Measurements from ENCODE around the gene GAS5. TPM values are rescaled to one million over a fixed set of nuclear protein-coding genes. Genes with fewer than 3 reads are reported as not detected.
"Not testable (repeated sequence)": the region's sequence is repeated elsewhere in the genome, so short reads cannot be mapped to it uniquely, and the experiment has no call there.

The GAS5 gene
- total RNA-seq, 1 donor from 2014 or later: 352 TPM

DNA sequence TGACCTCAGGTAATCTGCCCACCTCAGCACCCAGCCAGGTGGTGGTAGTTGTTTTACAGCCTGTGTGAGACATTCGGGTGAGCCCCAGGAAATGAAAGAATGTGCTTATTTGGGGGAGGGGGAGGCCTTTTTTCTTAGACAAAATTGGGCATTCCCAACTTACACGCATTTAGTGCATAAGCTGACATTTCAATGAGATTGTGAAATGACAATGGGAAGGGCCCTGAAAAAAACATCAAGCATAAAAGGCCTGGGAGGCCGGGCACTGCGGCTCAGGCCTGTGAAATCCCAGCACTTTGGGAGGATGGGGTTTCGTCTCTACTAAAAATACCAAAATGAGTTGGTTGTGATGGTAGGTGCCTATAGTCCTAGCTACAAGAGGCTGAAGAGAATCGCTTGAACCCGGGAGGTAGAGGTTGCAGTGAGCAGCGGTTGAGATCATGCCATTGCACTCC lies 5.0 kb downstream of the GAS5 start:
- TF ChIP-seq CTCF (IDR thresholded peaks at IDR 0.05; ENCODE audit: unreplicated experiment): no peak
- Mint-ChIP-seq H3K27me3 (no peaks in the 10 kb centered on the region), H3K4me3 (ENCODE audit: low read depth) (no peak overlapping the region), H3K4me1 (ENCODE audit: low read depth) (peaks cover 26% of the 10 kb centered on the region), H3K27ac (peak overlapping the region; percentile 91), H3K9me3 (ENCODE audit: low read depth) (no peaks in the 10 kb centered on the region), H3K36me3 (ENCODE audit: insufficient read depth) (peaks cover 42% of the 10 kb centered on the region)
- DNase-seq (ENCODE audit: low spot score, unreplicated experiment): no peak

DNA sequence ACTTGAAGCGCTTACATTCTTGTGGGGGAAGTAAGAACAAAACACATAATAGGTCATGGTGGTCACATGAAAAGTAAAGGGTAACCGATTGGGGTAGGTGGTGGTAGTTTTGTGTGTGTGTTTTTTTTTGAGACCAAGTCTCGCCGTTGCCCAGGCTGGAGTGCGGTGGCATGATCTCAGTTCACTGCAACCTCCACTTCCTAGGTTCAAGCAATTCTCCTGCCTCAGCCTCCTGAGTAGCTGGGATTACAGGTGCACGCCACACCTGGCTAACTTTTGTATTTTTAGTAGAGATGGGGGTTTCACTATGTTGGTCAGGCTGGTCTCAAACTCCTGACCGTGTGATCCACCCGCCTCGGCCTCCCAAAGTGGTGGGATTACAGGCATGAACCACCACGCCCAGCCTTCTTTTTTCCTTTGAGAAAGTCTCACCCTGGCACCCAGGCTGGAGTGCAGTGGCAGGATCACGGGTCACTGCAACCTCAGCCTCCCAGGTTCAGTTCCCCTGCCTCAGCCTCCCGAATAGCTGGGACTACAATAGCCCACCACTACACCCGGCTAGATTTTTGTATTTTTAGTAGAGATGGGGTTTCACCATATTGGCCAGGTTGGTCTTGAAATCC lies 5.5 kb downstream of the GAS5 start:
- H3K27me3 Mint-ChIP-seq; DNase-seq (ENCODE audit: low spot score, unreplicated experiment); H3K4me3 Mint-ChIP-seq (ENCODE audit: low read depth); H3K9me3 Mint-ChIP-seq (ENCODE audit: low read depth): not testable (repeated sequence)
- Mint-ChIP-seq H3K27ac (peak overlapping the region; percentile 91), H3K4me1 (ENCODE audit: low read depth) (peaks cover 26% of the 10 kb centered on the region), H3K36me3 (ENCODE audit: insufficient read depth) (peaks cover 44% of the 10 kb centered on the region)

DNA sequence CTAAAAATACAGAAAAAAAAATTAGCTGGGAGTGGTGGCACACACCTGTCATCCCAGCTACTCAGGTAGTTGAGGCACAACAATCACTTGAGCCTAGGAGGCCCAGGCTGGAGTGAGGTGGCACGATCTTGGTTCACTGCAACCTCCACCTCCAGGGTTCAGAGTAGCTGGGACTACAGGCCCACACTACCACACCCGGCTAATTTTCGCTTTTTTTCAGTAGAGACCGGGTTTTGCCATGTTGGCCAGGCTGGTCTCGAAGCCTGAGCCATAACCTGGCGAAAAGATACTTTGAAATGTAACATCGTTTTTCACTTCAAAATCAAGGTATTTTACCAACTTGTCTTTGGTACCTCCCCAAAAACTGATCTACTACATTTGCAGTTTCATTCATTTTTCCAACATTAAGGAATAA lies 6.1 kb downstream of the GAS5 start:
- DNase-seq (ENCODE audit: low spot score, unreplicated experiment): no peak
- peak overlapping the region; percentile 91 for H3K27ac Mint-ChIP-seq
- peaks cover 24% of the 10 kb centered on the region for H3K4me1 Mint-ChIP-seq (ENCODE audit: low read depth)
- no peaks in the 10 kb centered on the region for H3K27me3 Mint-ChIP-seq
- no peak for TF ChIP-seq CTCF (IDR thresholded peaks at IDR 0.05; ENCODE audit: unreplicated experiment)
- no peaks in the 10 kb centered on the region for H3K9me3 Mint-ChIP-seq (ENCODE audit: low read depth)
- peaks cover 42% of the 10 kb centered on the region for H3K36me3 Mint-ChIP-seq (ENCODE audit: insufficient read depth)
- H3K4me3 Mint-ChIP-seq (ENCODE audit: low read depth): no peak overlapping the region

DNA sequence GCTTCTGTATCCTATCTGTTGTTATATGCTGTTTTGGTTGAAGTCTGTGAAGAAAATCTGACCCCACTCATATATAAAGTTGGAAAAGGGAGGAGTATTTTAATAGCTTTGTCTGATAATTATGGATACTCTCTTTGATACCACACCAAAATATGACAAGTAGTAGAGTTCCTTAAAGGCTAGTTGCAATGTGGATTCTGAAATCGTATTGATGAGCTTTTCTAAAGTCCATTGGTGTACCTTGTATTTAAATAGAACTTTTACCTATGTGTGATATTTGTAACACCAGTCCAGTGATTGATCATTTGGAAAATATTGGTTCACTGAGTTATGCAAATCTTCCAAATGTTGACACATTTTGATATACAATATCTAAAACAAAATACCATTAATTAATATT lies 7.7 kb downstream of the GAS5 start:
- TF ChIP-seq CTCF (IDR thresholded peaks at IDR 0.05; ENCODE audit: unreplicated experiment): no peak
- Mint-ChIP-seq H3K4me3 (ENCODE audit: low read depth) (no peak overlapping the region), H3K9me3 (ENCODE audit: low read depth) (no peaks in the 10 kb centered on the region), H3K36me3 (ENCODE audit: insufficient read depth) (peaks cover 35% of the 10 kb centered on the region), H3K4me1 (ENCODE audit: low read depth) (peaks cover 7% of the 10 kb centered on the region), H3K27me3 (no peaks in the 10 kb centered on the region), H3K27ac (peak overlapping the region; percentile 4)
- no peak for DNase-seq (ENCODE audit: low spot score, unreplicated experiment)

- not testable (repeated sequence) for H3K4me3 Mint-ChIP-seq (ENCODE audit: low read depth)
These were observed 8.2 kb downstream of the GAS5 start for GRCh38 chr1:173859547-173859946.

DNA sequence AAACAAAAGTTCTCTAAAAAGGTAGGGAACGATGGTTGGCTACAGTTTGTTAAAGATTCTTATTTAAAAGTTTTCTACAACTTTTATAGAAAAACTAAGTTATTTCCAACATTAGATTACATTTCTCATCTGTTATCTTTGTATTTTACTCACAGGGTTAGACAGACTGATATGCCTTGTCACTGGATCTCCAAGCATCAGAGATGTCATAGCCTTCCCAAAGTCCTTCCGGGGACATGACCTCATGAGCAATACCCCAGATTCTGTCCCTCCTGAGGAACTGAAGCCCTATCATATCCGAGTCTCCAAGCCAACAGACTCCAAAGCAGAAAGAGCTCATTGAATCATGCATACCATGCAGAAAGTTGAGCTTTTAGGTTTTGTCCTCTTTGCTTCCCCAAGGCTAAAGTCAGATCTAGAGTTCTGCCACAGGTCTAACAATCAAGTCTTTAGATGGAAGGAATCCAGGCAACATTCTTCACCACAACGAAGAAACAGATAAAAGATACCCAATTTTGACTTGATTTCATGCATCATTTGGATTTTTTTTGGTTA lies 10.3 kb downstream of the GAS5 start:
- TF ChIP-seq CTCF (IDR thresholded peaks at IDR 0.05; ENCODE audit: unreplicated experiment): no peak

More at GRCh38 chr1:173859547-173859946, 8.2 kb downstream of the GAS5 start:
- not testable (repeated sequence) for H3K27me3 Mint-ChIP-seq; H3K27ac Mint-ChIP-seq; H3K4me1 Mint-ChIP-seq (ENCODE audit: low read depth); H3K9me3 Mint-ChIP-seq (ENCODE audit: low read depth); DNase-seq (ENCODE audit: low spot score, unreplicated experiment)
- peaks cover 34% of the 10 kb centered on the region for H3K36me3 Mint-ChIP-seq (ENCODE audit: insufficient read depth)

More for the DNA sequence above, 10.3 kb downstream of the GAS5 start:
- peak overlapping the region; percentile 57 for H3K27ac Mint-ChIP-seq
- peaks cover 30% of the 10 kb centered on the region for H3K36me3 Mint-ChIP-seq (ENCODE audit: insufficient read depth)
- no peaks in the 10 kb centered on the region for H3K9me3 Mint-ChIP-seq (ENCODE audit: low read depth)
- H3K4me1 Mint-ChIP-seq (ENCODE audit: low read depth): peaks cover 7% of the 10 kb centered on the region
- H3K27me3 Mint-ChIP-seq: no peaks in the 10 kb centered on the region
- no peak overlapping the region for H3K4me3 Mint-ChIP-seq (ENCODE audit: low read depth)
- no peak for DNase-seq (ENCODE audit: low spot score, unreplicated experiment)
